Adrenal gland (tissue), 12 donors: ENCODE data around the gene BABAM2. TPM values are rescaled to one million over a fixed set of nuclear protein-coding genes. Genes with fewer than 3 reads are reported as not detected.
A peak's percentile ranks its signal among the peaks of the same experiment; 100 is the strongest.

Source experiments
- DNase-seq, 7 donors: peaks; one replicate each; pipeline ENCODE4 v3.0.0-alpha.2; 2019 to 2020
- H3K27ac ChIP-seq, 5 donors: fragments of 200-600 bp; sonication (generic) in 4 of 5; 1 replicate in 3 of 5; 2 replicates in 2 of 5; pipeline versions ENCODE4 v1.5.1 to v1.8.0; 2016 to 2020; ENCODE audit warnings: mild to moderate bottlenecking in 1 of 5
- H3K27me3 ChIP-seq: fragments of 200-600 bp; 2 replicates; pipeline ENCODE4 v1.8.0; 2021
- H3K36me3 ChIP-seq, 2 donors: fragments of 200-600 bp; replicated peaks in 1 of 2; 1 replicate in 1 of 2; 2 replicates in 1 of 2; pipeline versions ENCODE4 v1.5.1 to v1.8.0; 2018 to 2022
- H3K4me1 ChIP-seq, 2 donors: fragments of 200-600 bp; replicated peaks in 1 of 2; 1 replicate in 1 of 2; 2 replicates in 1 of 2; pipeline versions ENCODE4 v1.5.1 to v1.8.0; 2018 to 2021
- H3K4me3 ChIP-seq, 4 donors: fragments of 200-600 bp; sonication (generic) in 3 of 4; one replicate each; pipeline ENCODE4 v1.5.1; 2016 to 2018
- H3K9me3 ChIP-seq, 3 donors: fragments of 200-600 bp; sonication (generic) in 1 of 3; replicated peaks in 1 of 3; 1 replicate in 2 of 3; 2 replicates in 1 of 3; pipeline versions ENCODE4 v1.5.1 to v1.8.0; 2016 to 2021
- POLR2A ChIP-seq, 2 donors: fragments of 450-650 bp; IDR thresholded peaks; one replicate each; pipeline ENCODE4 v1.6.1; 2017; ENCODE audit warnings: antibody characterized with exemption in 2 of 2, mild to moderate bottlenecking in 2 of 2, moderate library complexity in 1 of 2
- WGBS, 4 donors: extraction: QIAGEN DNeasy Blood & Tissue Kit in 2 of 4; methylation state at CpG; one replicate each; pipeline versions ENCODE4 v1.1.5 to v1.1.7; 2013 to 2017; 5-methylcytosine and 5-hydroxymethylcytosine counted together
- intact Hi-C, 2 donors: fragments of 100-400 bp; cut with DNase I; formaldehyde crosslinking; loops; one replicate each; pipeline versions ENCODE4 v1.14.1 to v1.15.0; 2022 to 2023
- polyA plus RNA-seq, 3 donors: library from polyadenylated mRNA; stranded (reverse); fragments of 200-250 nt in 2 of 3; fragments of 350-450 nt in 1 of 3; fragmentation: Illumina TruSeq in 1 of 3; extraction: RNeasy Lipid Tissue Mini Kit (QIAGEN cat#74804) in 1 of 3; gene quantifications; one replicate each; pipeline ENCODE4 v1.2.3, GENCODE V29; 2013 to 2014
- total RNA-seq, 9 donors: library from RNA; depleted of rRNA in 4 of 9; stranded (reverse); fragments of >200 nt in 4 of 9; fragments of 120-200 nt in 1 of 9; fragmentation: NEBNext Ultra II Directional in 1 of 9; extraction: Animal tissue kit (Norgen Biotek cat#: 25700) in 1 of 9; gene quantifications; one replicate each; pipeline versions ENCODE4 v1.1.0 to v1.2.4, GENCODE V29; 2013 to 2023
- TF ChIP-seq, protein P1 (sequence below), 6 experiments: fragments of 450-650 bp in 4 of 6; fragments of 200-600 bp in 2 of 6; sonication (generic) in 1 of 6; IDR thresholded peaks; 1 replicate in 5 of 6; 2 replicates in 1 of 6; pipeline versions ENCODE4 v1.5.1 to v1.8.0; 2016 to 2021; ENCODE audit warnings: antibody characterized with exemption in 6 of 6, mild to moderate bottlenecking in 2 of 6, moderate library complexity in 1 of 6
- donor health status: healthy with polysubstance abuse.
- donor health status: Bipolar disorder and iron deficiency.
- donor health status: DM: yes; HTN: yes; CAD: no.
- donor health status: DM: no; HTN: no; CAD: no.
- donor health status: DM: no; HTN: no; CAD: no.
- donor health status: DM: yes; HTN: yes; CAD: no.

The BABAM2 gene
- total and polyA plus RNA-seq, 12 donors, result 88.2 to 925 (median 357) TPM

GRCh38 chr2:28311660-28312249 lies 421.2 kb downstream of the BABAM2 start:
- no peaks in the 10 kb centered on the region for H3K9me3 ChIP-seq
- no peak overlapping the region for H3K27ac ChIP-seq
- DNase-seq, result no peak
- intact Hi-C loops, result no loop called here
- H3K27me3 ChIP-seq, result no peaks in the 10 kb centered on the region
- peaks cover 0 to 27% of the 10 kb centered on the region in 2 donors for H3K36me3 ChIP-seq
- H3K4me3 ChIP-seq, result no peak overlapping the region
- WGBS, 4 donors, result 76 to 91% (median 86%) methylated on average over 7 of the region's 7 CpGs
- H3K4me1 ChIP-seq, result no peaks in the 10 kb centered on the region
- TF ChIP-seq, protein P1, sequence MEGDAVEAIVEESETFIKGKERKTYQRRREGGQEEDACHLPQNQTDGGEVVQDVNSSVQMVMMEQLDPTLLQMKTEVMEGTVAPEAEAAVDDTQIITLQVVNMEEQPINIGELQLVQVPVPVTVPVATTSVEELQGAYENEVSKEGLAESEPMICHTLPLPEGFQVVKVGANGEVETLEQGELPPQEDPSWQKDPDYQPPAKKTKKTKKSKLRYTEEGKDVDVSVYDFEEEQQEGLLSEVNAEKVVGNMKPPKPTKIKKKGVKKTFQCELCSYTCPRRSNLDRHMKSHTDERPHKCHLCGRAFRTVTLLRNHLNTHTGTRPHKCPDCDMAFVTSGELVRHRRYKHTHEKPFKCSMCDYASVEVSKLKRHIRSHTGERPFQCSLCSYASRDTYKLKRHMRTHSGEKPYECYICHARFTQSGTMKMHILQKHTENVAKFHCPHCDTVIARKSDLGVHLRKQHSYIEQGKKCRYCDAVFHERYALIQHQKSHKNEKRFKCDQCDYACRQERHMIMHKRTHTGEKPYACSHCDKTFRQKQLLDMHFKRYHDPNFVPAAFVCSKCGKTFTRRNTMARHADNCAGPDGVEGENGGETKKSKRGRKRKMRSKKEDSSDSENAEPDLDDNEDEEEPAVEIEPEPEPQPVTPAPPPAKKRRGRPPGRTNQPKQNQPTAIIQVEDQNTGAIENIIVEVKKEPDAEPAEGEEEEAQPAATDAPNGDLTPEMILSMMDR (IDR thresholded peaks at IDR 0.05), result no peak
- no peak for TF ChIP-seq POLR2A (IDR thresholded peaks at IDR 0.05)

DNA sequence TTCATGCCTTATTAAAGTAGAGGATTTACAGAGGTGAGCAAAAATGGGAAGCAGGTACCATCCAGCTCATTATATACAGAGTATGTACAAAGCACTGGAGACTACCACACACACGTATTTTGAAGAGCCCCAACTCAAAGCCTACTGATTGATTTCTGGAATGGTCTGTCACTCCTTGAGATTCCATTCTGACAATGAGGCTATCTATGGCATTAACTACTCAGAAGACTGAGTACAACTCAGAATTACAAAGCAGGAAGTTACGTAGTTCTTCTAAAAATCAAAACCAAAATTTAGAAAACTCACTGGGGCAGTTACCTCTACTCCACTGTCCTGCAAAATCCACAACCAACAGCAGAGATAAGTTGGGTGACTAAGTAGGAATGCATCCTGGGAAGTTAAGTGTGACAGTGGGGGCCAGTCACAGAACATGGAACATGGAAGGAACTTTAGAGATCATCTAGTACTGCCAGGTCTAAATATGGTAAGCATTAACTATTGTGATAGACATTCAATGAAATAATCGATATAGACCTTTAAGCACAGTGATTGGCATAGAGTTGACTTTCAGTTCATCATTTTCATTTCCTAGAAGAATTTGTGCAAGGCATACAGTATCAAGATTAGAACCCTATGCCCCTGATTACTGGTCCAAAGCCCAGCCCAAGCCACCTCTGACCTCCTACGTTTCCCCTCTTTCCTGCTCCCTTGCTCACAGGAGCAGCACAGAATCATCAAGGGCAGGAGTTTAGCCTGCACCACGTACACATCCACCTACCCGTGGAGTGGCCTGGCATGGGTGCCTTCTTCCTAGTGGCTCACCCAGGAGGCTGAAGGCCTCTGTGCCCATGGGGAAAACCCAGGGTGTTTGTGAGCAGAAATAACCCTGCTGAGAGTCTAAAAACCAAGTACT lies 422.0 kb downstream of the BABAM2 start:
- 91 to 94% (median 93%) methylated on average over 4 to 6 of the region's 6 CpGs for WGBS, 4 donors
- no peaks in the 10 kb centered on the region for H3K9me3 ChIP-seq
- H3K4me1 ChIP-seq, result peaks cover 0 to 6% of the 10 kb centered on the region in 2 donors
- H3K27ac ChIP-seq, result peak overlapping the region in 1 of 5 donors; percentile 10
- H3K4me3 ChIP-seq, result no peak overlapping the region
- H3K36me3 ChIP-seq, result peaks cover 0 to 27% of the 10 kb centered on the region in 2 donors
- TF ChIP-seq POLR2A (IDR thresholded peaks at IDR 0.05), result no peak
- TF ChIP-seq, protein P1 (IDR thresholded peaks at IDR 0.05), result no peak
- intact Hi-C loops, result no loop called here
- DNase-seq, result no peak
- no peaks in the 10 kb centered on the region for H3K27me3 ChIP-seq

GRCh38 chr2:28313220-28313784 lies 422.8 kb downstream of the BABAM2 start:
- Histone ChIP-seq H3K27me3 (no peaks in the 10 kb centered on the region), H3K4me1 (peaks cover 0 to 6% of the 10 kb centered on the region in 2 donors), H3K36me3 (peaks cover 0 to 23% of the 10 kb centered on the region in 2 donors), H3K9me3 (no peaks in the 10 kb centered on the region), H3K27ac (peak overlapping the region in 1 of 5 donors; percentile 10), H3K4me3 (no peak overlapping the region)
- DNase-seq, result no peak
- no peak for TF ChIP-seq POLR2A (IDR thresholded peaks at IDR 0.05)
- TF ChIP-seq, protein P1 (IDR thresholded peaks at IDR 0.05), result no peak
- intact Hi-C loops, result no loop called here
- WGBS, 4 donors, result 92 to 97% (median 96%) methylated on average over 6 of the region's 6 CpGs

DNA sequence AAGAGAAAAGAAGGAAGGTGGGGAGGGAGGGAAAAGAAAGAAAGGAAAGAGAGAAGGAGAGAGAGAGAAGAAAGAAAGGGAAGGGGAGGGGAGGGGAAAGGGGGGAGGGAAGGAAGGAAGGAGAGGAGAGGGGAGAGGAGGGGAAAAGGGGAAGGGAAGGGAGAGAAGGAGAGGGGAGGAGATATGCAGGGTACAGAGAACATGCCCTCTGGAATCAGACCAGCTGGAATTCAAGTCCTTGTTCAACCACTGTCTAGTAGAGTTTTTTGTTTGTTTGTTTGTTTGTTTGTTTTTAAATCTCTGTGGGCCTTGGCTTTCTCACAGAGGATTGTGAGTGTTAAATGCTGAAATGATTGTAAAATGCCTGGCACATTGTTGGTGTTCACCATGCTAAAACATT lies 424.4 kb downstream of the BABAM2 start:
- H3K9me3 ChIP-seq, result no peaks in the 10 kb centered on the region
- no peaks in the 10 kb centered on the region for H3K27me3 ChIP-seq
- peaks cover 0 to 9% of the 10 kb centered on the region in 2 donors for H3K36me3 ChIP-seq
- TF ChIP-seq, protein P1 (IDR thresholded peaks at IDR 0.05), result no peak
- no peak for TF ChIP-seq POLR2A (IDR thresholded peaks at IDR 0.05)
- no peak overlapping the region for H3K27ac ChIP-seq
- intact Hi-C loops, result no loop called here
- H3K4me1 ChIP-seq, result peaks cover 0 to 12% of the 10 kb centered on the region in 2 donors
- DNase-seq, result no peak
- H3K4me3 ChIP-seq, result no peak overlapping the region
